Suprapubic skin (tissue), 4 donors: Measurements from ENCODE around the gene STX8.

Experiments used
- EP300 ChIP-seq: sonication (generic); formaldehyde crosslinking; IDR thresholded peaks from one replicate; pipeline ENCODE4 v1.6.1; 2017; ENCODE audit warnings: antibody characterized with exemption
- POLR2A ChIP-seq, 2 donors: fragments of 450-650 bp; IDR thresholded peaks; one replicate each; pipeline ENCODE4 v1.6.1; 2017; ENCODE audit warnings: antibody characterized with exemption in 2 of 2, mild to moderate bottlenecking in 2 of 2, moderate library complexity in 2 of 2
- POLR2AphosphoS5 ChIP-seq, 3 donors: sonication (generic); formaldehyde crosslinking; IDR thresholded peaks; one replicate each; pipeline ENCODE4 v1.6.1; 2017; ENCODE audit warnings: antibody characterized with exemption in 3 of 3
- TF ChIP-seq, protein P1 (sequence below), 2 donors: fragments of 200-600 bp in 1 of 2; fragments of 450-650 bp in 1 of 2; sonication (generic) in 1 of 2; IDR thresholded peaks; one replicate each; pipeline ENCODE4 v1.5.1; 2016 to 2019; ENCODE audit warnings: antibody characterized with exemption in 2 of 2, mild to moderate bottlenecking in 1 of 2, moderate library complexity in 1 of 2

DNA sequence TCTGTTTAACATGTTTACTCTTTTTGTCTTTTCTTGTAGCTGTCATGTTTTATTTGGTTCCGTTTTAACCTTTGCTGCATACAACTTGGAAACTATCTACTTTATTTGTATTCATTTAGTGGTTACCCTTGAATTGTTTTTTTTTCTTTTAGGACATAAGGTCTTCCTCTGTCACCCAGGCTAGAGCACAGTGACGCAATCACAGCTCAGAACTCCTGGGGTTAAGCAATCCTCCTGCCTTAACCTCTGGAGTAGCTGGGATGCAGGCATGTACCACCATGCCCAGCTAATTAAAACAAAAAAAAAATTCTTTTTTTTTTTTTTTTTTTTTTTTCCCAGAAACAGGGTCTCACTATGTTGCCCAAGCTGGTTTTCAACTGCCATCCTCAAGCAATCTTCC is 39.9 kb upstream of the STX8 start:
- TF ChIP-seq, protein P1, sequence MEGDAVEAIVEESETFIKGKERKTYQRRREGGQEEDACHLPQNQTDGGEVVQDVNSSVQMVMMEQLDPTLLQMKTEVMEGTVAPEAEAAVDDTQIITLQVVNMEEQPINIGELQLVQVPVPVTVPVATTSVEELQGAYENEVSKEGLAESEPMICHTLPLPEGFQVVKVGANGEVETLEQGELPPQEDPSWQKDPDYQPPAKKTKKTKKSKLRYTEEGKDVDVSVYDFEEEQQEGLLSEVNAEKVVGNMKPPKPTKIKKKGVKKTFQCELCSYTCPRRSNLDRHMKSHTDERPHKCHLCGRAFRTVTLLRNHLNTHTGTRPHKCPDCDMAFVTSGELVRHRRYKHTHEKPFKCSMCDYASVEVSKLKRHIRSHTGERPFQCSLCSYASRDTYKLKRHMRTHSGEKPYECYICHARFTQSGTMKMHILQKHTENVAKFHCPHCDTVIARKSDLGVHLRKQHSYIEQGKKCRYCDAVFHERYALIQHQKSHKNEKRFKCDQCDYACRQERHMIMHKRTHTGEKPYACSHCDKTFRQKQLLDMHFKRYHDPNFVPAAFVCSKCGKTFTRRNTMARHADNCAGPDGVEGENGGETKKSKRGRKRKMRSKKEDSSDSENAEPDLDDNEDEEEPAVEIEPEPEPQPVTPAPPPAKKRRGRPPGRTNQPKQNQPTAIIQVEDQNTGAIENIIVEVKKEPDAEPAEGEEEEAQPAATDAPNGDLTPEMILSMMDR (IDR thresholded peaks at IDR 0.05), result no peak
- TF ChIP-seq POLR2A (IDR thresholded peaks at IDR 0.05), result no peak
- no peak for TF ChIP-seq POLR2AphosphoS5 (IDR thresholded peaks at IDR 0.05)
- no peak for TF ChIP-seq EP300
